Measurements from ENCODE around the gene LYRM2.

- no peak for TF ChIP-seq CTCF (conservative IDR thresholded peaks at IDR 0.05)
- no peak for TF ChIP-seq ZFX (IDR thresholded peaks at IDR 0.05)
Observed at GRCh38 chr6:89584539-89584938, 54.0 kb downstream of the LYRM2 start.

Measured in C4-2B (cell line).